ENCODE measurements around the gene ADCY2.

Gene ADCY2

DNA sequence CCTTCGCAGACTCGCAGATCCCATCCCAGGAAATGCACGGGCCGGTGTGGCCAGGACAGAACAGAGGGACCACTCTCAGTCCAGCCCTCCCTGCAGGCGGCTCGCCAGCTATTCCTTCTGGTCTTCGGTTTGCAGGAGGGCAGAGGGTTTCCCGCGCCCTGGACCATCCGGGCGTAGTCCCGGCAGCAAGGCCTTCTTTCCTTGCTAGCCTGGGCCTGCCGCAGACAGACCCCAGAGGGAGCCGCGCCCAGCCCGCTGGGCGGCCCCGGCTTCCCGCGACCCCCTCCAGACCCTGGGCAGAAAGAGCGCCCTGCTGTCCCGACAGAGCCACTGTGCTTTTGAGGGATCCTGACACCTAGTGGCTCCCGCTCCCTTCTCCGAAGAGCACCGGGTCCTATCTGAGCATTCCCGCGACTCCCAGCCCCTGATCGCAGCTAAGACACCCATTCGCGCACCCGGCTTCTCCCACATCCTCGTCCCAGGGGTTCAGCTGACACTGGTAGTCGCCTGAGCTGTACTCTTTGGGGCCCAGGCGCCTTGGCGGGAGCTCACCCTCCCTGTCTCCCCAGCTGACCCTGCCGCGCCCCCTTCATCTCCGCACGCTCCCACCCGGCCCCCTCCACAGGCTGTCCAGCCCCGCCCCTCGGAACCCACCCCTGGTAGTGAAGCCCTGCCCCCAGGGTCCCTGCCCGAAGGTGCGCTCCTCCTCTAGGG, 453.9 kb downstream of the ADCY2 start:
- peak; percentile 70 for DNase-seq

DNA sequence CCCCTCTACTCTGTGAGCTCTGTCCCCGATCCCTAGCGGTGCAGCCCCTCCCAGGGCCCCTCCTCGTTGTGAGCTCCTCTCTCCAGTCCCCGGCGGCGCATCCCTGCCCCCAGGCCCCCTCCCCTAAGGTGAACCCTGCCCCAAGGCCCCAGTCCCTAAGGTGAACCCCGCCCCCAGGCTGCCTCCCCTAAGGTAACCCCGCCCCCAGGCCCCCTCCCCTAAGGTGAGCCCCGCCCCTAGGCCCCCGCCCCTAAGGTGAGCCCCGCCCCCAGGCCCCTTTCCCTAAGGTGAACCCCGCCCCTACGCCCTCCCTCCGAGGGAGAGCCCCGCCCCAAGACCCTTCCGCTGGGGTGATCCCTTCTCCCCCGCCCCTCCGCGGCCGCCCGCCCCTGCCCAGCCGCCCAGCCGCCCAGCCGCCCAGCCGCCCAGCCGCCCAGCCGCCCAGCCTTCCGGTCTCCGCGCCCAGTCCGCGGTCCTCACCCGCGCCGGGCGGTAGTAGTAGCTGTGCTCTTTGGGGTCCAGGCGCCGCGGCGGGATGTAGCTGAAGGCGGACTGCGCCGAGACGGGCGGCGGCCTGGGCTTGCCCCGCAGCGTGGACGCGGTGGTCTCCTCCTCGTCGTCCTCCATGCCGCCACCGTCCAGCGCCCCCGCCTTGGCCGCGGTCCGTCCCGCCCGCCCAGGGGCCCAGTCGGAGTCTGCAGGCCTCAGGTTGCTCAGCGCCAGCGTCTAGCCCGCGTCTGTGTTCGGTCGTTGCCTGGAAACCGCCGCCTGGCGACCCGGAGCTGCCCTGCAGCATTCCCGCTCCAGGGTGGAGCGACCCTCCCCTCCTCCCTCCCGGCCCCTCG, 454.7 kb downstream of the ADCY2 start, which contains the start of gene CFAP90:
TSS of gene CFAP90 (minus strand) at position 739 of the 845 bp plus-strand sequence. CDS start at position 627, 112 bp downstream.
- peak; percentile 85 for DNase-seq

DNA sequence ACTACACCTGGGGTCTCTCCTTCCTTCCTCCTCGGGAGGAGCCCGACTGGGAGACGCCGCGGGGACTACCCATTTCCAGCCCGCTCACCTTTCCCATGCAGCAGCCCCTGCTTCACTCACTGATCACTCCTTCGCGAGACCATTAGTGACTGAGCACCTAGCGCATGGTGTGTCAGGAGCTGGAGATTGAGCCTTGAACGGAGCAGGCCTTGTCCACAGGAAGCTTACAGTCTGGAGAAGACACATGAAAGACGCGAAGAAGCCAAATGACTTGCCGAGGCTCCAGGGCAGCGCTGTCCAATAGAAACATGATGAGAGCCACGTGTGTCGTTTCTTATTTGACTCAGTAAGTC, 455.3 kb downstream of the ADCY2 start:
- no peak for DNase-seq

DNA sequence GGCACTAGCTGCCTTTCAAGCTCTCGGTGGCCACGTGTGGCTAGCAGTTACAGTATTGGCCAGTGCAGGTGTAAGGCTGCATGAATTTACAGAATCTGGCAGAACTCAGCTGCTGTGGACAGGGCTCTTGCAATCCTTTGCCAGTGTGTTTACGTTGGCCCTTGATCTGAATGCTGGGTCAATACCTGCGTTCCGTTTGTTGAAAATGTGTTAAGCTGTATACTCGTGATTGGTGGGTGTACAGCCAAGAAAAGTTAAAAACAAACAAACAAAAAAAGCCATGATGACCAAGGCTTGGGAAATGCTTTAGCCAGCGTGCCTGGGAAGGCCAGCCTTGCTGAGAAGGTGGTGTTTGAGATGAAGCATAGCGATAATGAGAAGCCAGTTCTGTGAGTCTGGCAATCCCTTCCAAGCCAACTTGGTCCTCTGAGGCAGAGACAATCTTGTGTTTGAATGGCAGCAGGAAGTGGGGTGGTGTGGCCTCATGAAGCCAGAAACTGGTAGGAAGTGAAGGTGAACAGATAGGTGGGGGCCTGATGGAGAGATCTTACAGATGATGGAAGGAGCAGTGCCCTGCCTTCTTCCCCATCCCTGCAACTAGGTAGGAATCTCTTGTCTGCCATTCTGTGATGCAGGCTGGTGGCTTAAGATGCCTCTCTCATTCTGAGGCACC, 455.8 kb downstream of the ADCY2 start:
- DNase-seq = no peak

DNA sequence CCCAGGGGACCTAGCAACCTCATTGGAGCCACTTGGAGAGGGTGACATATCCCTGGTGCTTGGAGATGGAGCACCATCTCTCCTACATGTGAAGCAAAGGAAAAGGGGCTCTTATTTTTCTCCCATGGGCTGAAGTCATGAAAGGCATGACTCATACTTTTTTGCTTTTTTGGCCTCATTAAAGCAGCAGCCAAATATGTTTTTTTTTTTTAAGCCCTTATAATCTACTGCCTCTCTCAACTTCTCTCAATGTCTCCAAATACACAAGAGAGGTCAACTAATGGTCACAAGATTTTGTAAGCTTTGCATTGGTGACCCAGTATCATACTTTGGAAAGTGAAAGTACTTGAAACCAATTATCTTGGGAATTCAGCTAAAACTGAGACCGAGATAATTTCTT, 456.6 kb downstream of the ADCY2 start:
- no peak for DNase-seq

DNA sequence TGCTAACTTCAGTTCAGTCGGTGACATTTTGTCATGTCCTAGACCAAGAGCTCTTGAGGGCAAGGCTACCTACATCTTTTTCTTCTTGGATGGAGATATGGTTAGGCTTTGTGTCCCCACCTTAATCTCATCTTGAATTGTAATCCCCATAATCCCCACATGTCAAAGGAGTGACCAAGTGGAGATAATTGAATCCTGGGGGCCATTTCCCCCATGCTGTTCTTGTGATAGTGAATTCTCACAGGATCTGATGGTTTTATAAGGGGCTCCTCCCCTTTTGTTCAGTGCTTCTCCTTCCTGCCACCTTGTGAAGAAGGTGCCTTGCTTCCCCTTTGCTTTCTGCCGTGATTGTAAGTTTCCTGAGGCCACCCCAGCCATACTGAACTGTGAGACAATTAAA, 457.1 kb downstream of the ADCY2 start:
- DNase-seq = no peak

DNA sequence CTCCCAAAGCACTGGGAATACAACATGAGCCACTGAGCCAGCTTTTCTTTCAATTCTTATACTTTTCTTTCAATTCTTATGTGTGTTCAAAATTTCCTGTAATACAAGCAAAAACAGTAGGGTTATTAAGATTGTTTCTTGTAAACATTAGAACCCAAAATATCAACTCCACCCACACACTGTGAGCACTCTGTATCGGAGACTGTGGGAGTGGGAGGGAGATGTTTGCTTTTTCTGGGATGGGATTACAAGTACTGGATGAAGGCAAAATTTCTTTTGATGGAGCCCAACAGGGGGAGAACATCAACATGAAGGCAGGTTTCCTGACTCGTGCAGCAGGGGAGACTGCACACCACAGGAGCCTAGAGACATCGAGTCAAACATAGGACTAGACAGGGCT, 459.7 kb downstream of the ADCY2 start:
- no peak for DNase-seq

DNA sequence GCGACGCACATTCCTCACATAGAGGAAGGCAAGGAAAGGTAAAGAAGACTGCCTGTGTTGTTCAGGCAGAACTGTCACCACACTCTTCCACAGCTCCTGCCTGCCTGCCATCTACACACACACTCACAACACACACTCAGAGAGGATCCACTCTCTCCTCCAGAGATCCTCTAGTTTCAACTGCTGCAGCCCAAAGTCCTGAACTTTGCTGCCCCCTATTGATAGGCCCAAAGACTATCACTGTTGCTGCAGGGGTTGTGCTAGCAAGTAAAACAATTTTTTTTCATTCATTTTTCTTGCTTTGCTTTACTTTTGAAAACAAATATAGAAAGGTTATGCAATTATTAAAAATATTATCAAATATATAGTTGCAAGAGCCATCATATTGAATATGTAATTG, 460.9 kb downstream of the ADCY2 start:
- DNase-seq = peak; percentile 73

DNA sequence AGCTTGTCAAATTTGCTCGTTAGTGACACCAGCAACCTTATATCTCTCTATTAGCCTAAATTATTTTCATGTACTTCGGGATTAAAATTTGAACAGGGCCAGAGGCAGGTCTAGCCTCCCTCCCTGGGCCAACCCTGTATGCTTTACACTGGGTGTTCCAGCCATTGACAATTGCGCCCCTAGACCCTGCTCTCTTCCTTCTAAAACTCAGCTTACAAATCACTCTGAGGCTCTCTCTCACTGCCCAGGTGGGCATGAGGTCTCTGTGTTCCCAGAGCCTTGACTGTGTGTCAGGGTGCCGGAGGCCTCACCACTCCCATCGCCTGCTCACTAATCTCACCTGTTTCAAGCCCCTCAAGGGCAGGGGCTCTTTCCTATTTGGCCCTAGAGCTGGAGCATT, 461.4 kb downstream of the ADCY2 start:
- DNase-seq = no peak

DNA sequence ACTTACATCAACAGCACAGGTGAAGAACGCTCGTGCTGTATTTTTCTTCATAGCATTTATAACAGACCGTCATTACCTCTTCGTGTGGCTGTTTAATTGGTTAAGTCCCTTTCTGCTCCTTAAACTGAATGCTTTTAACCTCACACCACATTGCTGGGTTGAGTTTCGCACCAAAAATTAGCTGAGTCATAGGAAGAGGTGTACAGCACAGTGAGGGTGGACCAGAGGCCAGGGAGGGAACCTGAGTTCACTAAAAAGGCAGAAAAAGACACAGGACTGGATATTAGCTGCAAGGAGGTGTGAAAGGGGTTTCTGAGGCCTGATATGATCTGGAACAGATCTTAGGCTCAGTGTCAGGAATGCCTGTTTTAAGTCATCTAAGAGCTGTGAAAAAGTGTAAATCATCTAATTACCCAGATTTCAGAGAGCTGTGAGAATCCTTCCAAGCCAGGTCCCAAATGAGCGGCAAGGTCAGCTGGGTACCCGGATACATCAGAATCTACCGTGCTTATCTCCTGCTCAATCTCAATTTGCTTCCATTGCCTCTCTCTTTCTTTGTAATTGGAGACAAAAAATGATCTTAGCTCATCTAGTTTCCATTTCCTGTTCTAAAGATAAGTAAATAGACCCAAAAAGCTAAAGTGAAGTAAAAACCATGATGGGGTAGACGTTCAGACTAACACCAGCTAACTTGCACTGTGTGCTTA, 462.1 kb downstream of the ADCY2 start:
- no peak for DNase-seq

DNA sequence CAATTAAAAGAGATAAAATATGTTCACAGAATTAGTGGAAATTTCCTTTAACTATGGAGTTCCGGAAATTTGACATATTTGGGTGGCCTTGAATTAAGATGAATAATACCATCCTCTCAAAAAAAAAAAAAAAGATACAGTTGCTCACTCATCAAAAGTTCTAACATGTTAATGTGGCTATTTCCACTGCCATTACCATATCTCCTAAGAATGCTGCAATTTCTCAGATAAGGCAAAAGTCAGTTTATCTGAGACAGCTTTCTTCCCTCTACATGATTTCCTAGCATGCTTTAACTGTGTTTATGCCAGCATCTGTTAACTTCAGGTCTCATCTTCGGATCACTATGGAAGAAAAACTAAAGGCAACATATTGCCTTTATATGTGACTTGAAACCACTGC, 470.3 kb downstream of the ADCY2 start:
- no peak for DNase-seq

DNA sequence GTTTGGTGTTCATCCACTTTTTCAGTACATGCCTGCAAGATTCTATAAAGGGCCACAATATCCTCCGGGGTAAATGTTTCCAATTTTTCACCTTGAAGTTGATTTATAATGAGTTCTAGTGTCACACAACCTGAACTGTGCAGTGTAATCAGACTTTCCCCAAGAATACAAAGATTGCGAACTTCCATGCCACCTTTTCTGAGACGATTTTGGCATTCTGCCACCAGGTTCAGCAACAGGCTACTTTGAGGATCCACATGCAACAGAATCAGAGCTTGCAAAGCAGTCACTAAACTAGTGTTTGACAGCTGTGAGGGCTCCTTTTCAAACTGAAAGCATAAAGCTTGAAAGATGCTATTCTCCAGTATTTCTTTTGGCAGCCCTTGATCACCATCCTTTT, 471.3 kb downstream of the ADCY2 start:
- no peak for DNase-seq

DNA sequence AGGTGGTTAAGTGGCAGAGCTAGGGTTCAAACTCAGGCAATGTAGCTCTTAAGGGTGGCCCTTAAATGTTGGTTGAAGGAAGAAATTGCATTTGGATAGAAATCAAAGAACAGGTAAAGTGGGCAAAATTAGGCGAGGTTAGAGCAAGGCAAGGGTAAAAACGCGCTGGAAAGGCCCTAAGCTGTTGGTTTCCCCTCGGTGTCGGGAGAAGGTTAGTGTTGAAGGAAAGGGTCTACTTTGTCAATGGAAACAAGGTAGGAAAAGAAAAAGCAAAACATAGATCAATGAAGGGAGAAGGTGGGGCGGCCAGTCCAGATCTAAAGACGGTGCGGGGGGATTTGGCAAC, 472.5 kb downstream of the ADCY2 start:
- DNase-seq = no peak

DNA sequence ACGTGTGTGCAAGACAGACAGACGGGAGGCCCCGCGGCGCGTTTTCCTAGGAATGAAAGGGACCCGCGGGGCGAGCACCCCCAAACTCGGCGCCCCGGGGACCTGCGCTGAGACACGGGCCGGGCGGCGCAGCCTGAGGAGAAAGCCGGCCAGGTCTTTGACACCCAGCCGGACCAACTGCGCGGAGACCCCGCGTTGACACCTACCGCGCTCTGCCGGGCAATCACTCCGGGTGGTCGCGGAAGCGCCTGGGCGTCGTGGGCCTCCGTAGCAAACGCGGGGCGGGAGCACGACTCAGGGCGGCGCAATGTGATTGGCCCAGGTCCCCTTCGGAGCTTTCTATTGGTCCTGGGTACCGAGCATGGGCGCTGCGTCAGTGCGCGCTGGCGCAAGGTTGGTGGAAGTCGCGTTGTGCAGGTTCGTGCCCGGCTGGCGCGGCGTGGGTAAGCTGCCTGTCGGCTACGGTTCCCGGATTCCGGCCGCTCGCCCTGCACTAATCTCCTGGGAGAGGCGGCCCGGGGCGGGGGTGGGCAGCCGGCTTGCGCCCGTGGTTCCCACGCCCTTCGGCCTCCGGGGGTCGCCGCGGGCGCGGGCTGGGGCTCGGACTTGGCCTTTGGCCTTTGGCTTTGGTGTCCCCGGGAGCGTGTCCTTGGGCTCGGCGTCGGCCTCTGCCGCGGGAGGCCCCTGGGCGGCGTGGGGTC, 473.0 kb downstream of the ADCY2 start, which contains the start of the genes FASTKD3 and MTRR:
TSS of gene FASTKD3 (minus strand) at position 259 of the 701 bp plus-strand sequence. CDS start 948 bp downstream, outside the sequence.
TSS of gene MTRR (plus strand) at position 376 of the 701 bp plus-strand sequence. CDS start 1,647 bp downstream, outside the sequence.
- peak; percentile 98 for DNase-seq

DNA sequence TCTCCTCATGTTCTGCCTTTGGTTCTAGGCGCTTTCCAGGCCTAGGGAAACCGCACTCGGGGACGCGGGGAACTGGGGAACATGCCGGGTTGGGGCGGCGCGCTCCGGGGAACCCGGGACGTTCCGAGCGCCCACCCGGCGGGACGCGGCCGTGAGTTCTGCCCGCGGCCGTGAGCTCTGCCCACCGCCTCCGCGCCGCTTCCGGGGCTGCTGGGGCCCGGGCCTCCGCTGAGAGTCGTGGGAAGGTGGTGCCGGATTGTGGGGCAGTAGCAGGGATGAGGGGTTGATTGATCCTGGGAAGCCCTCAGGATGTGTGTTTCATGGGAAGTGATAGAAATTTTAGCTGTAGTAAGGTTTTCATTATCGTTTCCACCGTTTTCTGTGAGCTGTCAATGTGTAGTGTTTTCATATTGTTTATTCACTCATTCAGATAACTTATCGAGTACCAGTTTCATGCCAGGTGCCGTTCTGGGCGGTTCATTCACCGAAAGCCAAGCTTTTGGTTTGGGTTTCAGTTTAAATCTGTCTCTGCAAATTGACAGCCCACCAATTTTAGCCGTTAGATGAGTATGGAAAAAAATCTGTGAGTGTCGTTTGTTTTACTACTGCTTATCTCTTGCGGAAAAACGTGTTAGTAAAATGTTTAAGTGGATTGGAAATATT, 473.7 kb downstream of the ADCY2 start:
- peak; percentile 57 for DNase-seq

DNA sequence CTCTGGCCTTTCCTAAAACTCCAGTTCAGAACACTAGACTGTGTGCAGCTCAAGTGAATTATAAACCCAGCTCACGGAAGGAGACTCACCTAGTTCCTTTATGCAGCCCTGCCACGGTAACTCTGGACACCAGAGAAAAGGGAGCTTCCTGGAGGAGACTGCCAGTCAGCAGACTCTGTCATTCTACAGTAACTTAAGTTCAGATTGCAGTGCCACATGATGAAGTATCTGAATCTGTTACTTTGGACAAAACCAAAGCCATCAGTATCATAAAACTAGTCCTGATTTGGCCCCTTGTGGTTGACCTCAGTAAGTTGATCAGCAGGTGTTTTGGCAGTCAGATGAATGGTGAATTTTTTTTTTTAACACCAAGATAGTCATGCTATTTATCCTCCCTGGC, 475.7 kb downstream of the ADCY2 start:
- no peak for DNase-seq

DNA sequence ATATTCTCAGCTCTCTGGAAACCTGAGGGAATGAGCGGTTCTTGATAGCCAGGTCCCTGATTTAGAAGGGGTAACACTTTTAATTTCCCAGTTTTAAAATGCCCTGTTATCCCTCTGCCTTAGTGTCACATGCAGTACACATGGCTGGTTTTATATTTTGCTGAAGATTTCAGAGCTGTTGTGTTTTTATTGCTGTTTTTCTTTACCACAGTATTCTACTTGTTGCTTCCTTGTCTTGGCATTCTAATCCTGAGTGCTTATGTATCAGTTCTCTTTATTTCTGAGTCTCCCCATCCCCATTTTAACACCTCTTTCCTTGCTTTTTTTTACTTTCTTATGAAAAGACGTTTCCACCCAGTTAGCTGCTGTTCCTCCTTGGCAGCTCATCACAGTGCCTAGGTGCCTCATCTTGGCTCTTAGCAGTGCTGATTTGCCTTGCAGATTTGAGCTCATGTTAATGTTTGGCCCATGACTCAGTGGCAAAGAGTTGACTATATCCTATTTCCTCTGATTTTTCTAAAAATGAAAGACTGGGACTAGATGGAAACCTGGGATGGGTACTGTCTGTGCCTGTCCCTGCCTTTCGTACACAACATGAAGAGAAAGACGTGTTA, 476.7 kb downstream of the ADCY2 start:
- no peak for DNase-seq

DNA sequence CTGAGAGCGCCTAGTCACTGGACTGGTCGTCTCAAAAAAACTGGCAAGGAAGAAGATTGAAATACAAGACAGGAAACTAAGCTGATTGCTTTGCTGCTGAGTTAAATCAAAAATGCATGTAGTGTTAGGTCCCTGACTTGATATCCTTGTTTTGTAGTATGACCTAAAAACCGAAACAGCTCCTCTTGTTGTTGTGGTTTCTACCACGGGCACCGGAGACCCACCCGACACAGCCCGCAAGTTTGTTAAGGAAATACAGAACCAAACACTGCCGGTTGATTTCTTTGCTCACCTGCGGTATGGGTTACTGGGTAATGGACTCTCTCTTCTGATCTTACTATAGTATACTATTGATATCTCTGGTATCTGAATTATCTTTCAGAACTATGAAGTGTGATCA, 477.3 kb downstream of the ADCY2 start:
- no peak for DNase-seq

DNA sequence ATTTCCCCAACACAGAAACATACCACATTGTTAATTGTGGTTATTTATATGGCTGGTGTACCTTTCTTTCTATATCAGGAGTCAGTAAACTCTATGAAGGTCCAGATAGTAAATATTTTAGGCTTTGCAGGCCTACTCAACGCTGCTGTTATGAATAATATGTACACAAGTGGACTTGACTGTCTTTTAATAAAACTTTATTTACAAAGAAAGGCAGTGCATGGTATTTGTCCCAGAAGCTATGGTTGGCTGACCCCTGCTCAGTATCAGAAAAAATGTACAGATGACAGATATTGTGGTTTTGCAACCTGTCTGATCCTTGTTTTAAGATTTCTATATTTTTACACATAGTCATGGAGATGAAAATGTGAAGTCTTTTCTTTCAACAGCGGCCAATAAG, 478.7 kb downstream of the ADCY2 start:
- no peak for DNase-seq

DNA sequence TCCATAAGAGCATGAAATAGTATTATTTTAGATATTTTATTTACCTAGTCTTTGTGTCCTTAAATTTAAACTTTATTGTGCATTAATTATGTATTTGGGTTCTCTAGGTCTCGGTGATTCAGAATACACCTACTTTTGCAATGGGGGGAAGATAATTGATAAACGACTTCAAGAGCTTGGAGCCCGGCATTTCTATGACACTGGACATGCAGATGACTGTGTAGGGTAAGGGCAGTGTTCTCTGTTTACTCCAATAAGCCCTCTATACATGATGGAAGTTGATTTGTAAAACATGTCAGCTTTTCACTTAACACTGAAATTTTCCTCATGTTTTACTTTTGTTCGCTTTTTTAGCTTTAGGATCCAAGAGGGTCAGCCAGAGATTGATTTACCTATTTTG, 479.2 kb downstream of the ADCY2 start:
- no peak for DNase-seq

DNA sequence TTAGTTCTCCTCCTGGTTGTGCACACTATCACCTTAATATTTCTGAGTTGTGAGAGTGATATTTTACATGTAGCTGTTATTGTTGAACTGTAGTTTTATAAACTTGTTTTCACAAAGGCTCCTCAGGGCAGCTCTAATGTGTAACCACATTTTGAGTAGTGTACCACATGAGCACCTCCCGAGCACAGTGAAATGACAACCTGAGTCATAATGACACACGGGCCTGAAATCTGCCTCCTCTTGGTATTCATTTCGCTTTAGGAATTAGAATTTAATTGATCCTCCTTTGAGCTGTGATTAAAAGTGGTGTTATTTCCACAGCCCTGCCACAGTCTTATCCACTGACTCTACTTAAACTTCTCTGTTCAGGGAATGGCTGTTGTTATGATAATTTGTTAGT, 480.9 kb downstream of the ADCY2 start:
- no peak for DNase-seq

Measured in NCI-H69 (cell line).